DOHH2 (cell line): ENCODE results near the gene GFY.

Experiments
- H3F3A ChIP-seq: fragments of 200-600 bp; sonication (generic), shearing (Covaris generic); 2 replicates; pipeline ENCODE4 v1.6.0; 2016; ENCODE audit warnings: antibody characterized with exemption, mild to moderate bottlenecking; ENCODE audit not compliant: control insufficient read depth, insufficient read depth
- H3K27ac ChIP-seq: fragments of 200-600 bp; sonication (generic); 2 replicates; pipeline ENCODE4 v1.5.1; 2014; ENCODE audit warnings: low read depth, mild to moderate bottlenecking, low read length, moderate library complexity
- H3K27me3 ChIP-seq: fragments of 200-600 bp; sonication (generic); 2 replicates; pipeline ENCODE4 v1.6.1; 2014; ENCODE audit warnings: mild to moderate bottlenecking, low read length, mixed read lengths; ENCODE audit not compliant: control insufficient read depth
- H3K36me3 ChIP-seq: fragments of 200-600 bp; sonication (generic); 2 replicates; pipeline ENCODE4 v1.6.1; 2014; ENCODE audit warnings: mild to moderate bottlenecking, low read length, moderate library complexity, mixed read lengths; ENCODE audit not compliant: control insufficient read depth
- H3K4me1 ChIP-seq: fragments of 200-600 bp; sonication (generic); 2 replicates; pipeline ENCODE4 v1.6.1; 2014; ENCODE audit warnings: mild to moderate bottlenecking, low read length, mixed read lengths; ENCODE audit not compliant: control insufficient read depth
- H3K4me2 ChIP-seq: fragments of 200-600 bp; sonication (generic); 2 replicates; pipeline ENCODE4 v1.6.0; 2014; ENCODE audit warnings: mild to moderate bottlenecking, low read length, moderate library complexity
- H3K4me3 ChIP-seq: fragments of 200-600 bp; sonication (generic); 2 replicates; pipeline ENCODE4 v1.5.1; 2014; ENCODE audit warnings: mild to moderate bottlenecking, low read length, mixed read lengths
- H3K79me2 ChIP-seq: fragments of 200-600 bp; sonication (generic); 2 replicates; pipeline ENCODE4 v1.6.1; 2014; ENCODE audit warnings: mild to moderate bottlenecking, low read length, mixed read lengths; ENCODE audit not compliant: control insufficient read depth
- H3K9me2 ChIP-seq: fragments of 200-600 bp; sonication (generic); replicated peaks from 2 replicates; pipeline ENCODE4 v1.6.1; 2014; ENCODE audit warnings: mild to moderate bottlenecking, low read length, mixed read lengths; ENCODE audit not compliant: control insufficient read depth
- H3K9me3 ChIP-seq: fragments of 200-600 bp; sonication (generic); 2 replicates; pipeline ENCODE4 v1.6.1; 2014; ENCODE audit warnings: antibody characterized with exemption, low read length, mixed read lengths; ENCODE audit not compliant: control insufficient read depth, insufficient read depth
- H4K20me1 ChIP-seq: fragments of 200-600 bp; sonication (generic); 2 replicates; pipeline ENCODE4 v1.6.0; 2014; ENCODE audit warnings: low read depth, mild to moderate bottlenecking, antibody characterized with exemption, low read length, moderate library complexity; ENCODE audit not compliant: control insufficient read depth, insufficient read depth
- EZH2phosphoT487 ChIP-seq: fragments of 200-600 bp; sonication (generic); IDR thresholded peaks from 2 replicates; pipeline ENCODE4 v1.6.1; 2017; ENCODE audit warnings: borderline replicate concordance, mild to moderate bottlenecking, antibody characterized with exemption, low read length, moderate library complexity, mixed read lengths
- TF ChIP-seq, protein P1 (sequence below): fragments of 200-600 bp; sonication (generic); IDR thresholded peaks from one replicate; pipeline ENCODE4 v1.5.1; 2014; ENCODE audit warnings: antibody characterized with exemption, mild to moderate bottlenecking, low read depth, low read length; ENCODE audit not compliant: poor library complexity, severe bottlenecking

Gene GFY

DNA sequence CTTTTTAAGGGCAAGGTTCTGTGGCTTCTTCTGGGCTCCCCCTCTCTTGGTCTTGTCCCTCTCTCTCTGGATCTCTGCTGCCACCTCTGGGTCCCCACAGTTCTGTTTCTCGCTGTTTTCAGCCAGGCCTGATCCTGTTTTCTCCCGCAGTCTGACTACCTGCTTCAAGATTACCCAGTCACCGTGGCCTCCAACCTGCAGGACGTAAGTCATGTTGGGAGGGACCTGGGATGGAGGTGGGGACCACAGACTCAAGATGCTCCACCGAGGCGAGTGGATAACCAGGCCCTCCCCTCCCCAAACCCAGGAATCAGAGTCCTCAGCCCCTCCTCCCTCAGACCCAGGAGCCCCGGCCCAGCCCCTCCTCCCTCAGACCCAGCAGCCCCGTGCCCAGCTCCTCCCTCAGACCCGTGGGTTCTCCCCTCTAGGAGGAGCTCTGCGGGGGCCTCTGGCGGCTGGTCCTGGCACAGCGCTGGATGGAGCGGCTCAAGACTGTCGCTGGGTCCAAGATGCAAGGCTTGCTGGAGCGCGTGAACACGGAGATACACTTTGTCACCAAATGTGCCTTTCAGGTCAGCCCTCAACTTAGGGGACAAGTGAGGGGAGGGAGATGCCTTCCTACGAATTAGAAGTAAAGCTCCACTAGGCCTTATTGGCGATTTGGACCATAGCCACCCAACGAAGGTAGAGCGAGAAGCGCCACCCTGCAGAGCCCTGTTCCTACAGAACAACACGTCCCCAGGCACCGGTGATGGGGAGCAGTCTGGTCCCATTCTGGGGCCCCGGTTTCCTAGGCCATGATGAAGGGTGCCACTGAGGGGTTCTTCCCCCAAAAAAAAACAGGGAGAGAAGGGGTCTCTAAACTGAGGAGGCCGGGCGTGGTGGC, 51.0 kb downstream of the GFY start:
- no peaks in the 10 kb centered on the region for H3K9me3 ChIP-seq
- TF ChIP-seq, protein P1, sequence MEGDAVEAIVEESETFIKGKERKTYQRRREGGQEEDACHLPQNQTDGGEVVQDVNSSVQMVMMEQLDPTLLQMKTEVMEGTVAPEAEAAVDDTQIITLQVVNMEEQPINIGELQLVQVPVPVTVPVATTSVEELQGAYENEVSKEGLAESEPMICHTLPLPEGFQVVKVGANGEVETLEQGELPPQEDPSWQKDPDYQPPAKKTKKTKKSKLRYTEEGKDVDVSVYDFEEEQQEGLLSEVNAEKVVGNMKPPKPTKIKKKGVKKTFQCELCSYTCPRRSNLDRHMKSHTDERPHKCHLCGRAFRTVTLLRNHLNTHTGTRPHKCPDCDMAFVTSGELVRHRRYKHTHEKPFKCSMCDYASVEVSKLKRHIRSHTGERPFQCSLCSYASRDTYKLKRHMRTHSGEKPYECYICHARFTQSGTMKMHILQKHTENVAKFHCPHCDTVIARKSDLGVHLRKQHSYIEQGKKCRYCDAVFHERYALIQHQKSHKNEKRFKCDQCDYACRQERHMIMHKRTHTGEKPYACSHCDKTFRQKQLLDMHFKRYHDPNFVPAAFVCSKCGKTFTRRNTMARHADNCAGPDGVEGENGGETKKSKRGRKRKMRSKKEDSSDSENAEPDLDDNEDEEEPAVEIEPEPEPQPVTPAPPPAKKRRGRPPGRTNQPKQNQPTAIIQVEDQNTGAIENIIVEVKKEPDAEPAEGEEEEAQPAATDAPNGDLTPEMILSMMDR: peak; percentile 47
- no peak for TF ChIP-seq EZH2phosphoT487
- peaks cover under 1% of the 10 kb centered on the region for H3K36me3 ChIP-seq
- peaks cover 6% of the 10 kb centered on the region for H3K27me3 ChIP-seq
- H3K4me3 ChIP-seq: no peak overlapping the region
- no peaks in the 10 kb centered on the region for H3K79me2 ChIP-seq
- no peaks in the 10 kb centered on the region for H3K9me2 ChIP-seq
- no peaks in the 10 kb centered on the region for H4K20me1 ChIP-seq
- H3K27ac ChIP-seq: no peak overlapping the region
- H3K4me2 ChIP-seq: no peak overlapping the region
- no peaks in the 10 kb centered on the region for H3F3A ChIP-seq
- peaks cover 24% of the 10 kb centered on the region for H3K4me1 ChIP-seq
